Kidney (tissue), 14 donors: ENCODE results near the gene PDLIM5. TPM values are rescaled to one million over a fixed set of nuclear protein-coding genes. Genes with fewer than 3 reads are reported as not detected.

Experiments used
- DNase-seq, 5 donors: peaks; one replicate each; pipeline ENCODE4 v3.0.0-alpha.2; 2013 to 2020
- FAIRE-seq: peaks from 2 replicates; lab custom pipeline; 2012; peaks lifted over from hg19 to GRCh38; lab: Jason Lieb, UNC
- H3K27ac ChIP-seq, 2 donors: one replicate each; pipeline ENCODE4 v1.7.0; 2013; ENCODE audit warnings: low read depth in 2 of 2, low read length in 2 of 2, inconsistent platforms in 1 of 2
- H3K27me3 ChIP-seq: one replicate; pipeline ENCODE4 v1.7.1; 2013; ENCODE audit warnings: low read length, inconsistent platforms; ENCODE audit not compliant: control insufficient read depth, insufficient read depth
- H3K36me3 ChIP-seq, 3 donors: one replicate each; pipeline versions ENCODE4 v1.7.0 to v1.7.1; 2013; ENCODE audit warnings: low read length in 3 of 3, control low read depth in 1 of 3, inconsistent platforms in 1 of 3; ENCODE audit not compliant: insufficient read depth in 3 of 3, control insufficient read depth in 2 of 3
- H3K4me1 ChIP-seq, 3 donors: one replicate each; pipeline versions ENCODE4 v1.7.0 to v1.7.1; 2013; ENCODE audit warnings: low read length in 3 of 3, inconsistent platforms in 1 of 3, low read depth in 1 of 3; ENCODE audit not compliant: control insufficient read depth in 2 of 3, insufficient read depth in 2 of 3
- H3K4me3 ChIP-seq, 3 donors: one replicate each; pipeline versions ENCODE4 v1.7.0 to v1.8.1; 2013; ENCODE audit warnings: low read length in 3 of 3, control low read depth in 1 of 3, inconsistent platforms in 1 of 3
- H3K9ac ChIP-seq, 3 donors: one replicate each; pipeline versions ENCODE4 v1.7.0 to v1.7.1; 2013; ENCODE audit warnings: low read length in 3 of 3, control low read depth in 1 of 3, inconsistent platforms in 1 of 3
- H3K9me3 ChIP-seq, 3 donors: one replicate each; pipeline versions ENCODE4 v1.7.0 to v1.7.1; 2013; ENCODE audit warnings: low read length in 3 of 3, control low read depth in 1 of 3, inconsistent platforms in 1 of 3; ENCODE audit not compliant: control insufficient read depth in 2 of 3, insufficient read depth in 1 of 3
- intact Hi-C: fragments of 100-400 bp; cut with DNase I; formaldehyde crosslinking; loops from one replicate; pipeline ENCODE4 v1.11.1; 2022
- polyA plus RNA-seq: library from polyadenylated mRNA; stranded (reverse); fragments of 350-450 nt; fragmentation: Illumina TruSeq; extraction: RNeasy Lipid Tissue Mini Kit (QIAGEN cat#74804); gene quantifications from one replicate; pipeline ENCODE4 v1.2.3, GENCODE V29; 2014; ENCODE audit warnings: low read depth, low replicate concordance; ENCODE audit not compliant: insufficient read depth
- total RNA-seq: library from RNA; stranded (reverse); fragmentation: NEBNext Ultra II Directional; extraction: Animal tissue kit (Norgen Biotek cat#: 25700); gene quantifications from one replicate; pipeline ENCODE4 v1.2.1, GENCODE V29; 2021
- TF ChIP-seq, protein P1 (sequence below): IDR thresholded peaks from 3 replicates; pipeline ENCODE4 v1.5.1; 2012; ENCODE audit warnings: mild to moderate bottlenecking, moderate library complexity, borderline replicate concordance; ENCODE audit not compliant: insufficient read depth; ENCODE audit errors: extremely low read depth
- donor health status: control.
- donor health status: control.
- donor health status: control.
- donor health status: control.
- donor health status: control.
- donor health status: DM: yes; HTN: yes; CAD: no.
- donor health status: Normal renal cell carcinoma (clear cell type).

Gene PDLIM5
- total and polyA plus RNA-seq, 2 donors from 2014 or later, result 24.3 to 167 TPM

DNA sequence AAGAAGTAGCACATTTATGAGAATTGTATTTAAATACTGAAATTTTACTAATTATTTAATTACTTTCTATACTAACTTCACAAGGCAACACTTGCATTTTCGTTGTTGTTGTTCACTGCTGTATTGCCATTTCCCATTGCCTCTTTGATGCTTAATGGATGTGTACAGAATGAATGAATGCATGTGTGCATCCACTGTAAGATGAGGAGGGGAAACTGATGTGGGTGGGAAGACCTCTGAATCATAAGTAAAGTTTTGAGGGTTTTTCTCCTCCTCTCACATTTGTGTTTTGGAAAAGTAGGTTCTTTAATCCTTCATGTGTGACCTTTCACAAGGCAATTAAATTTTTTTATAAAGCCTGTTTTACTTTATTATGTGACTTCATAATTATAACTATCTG is 46.8 kb downstream of the PDLIM5 start:
- no peaks in the 10 kb centered on the region for H3K27me3 ChIP-seq
- DNase-seq (no peak), FAIRE-seq (no peak)
- no peak overlapping the region for H3K9ac ChIP-seq
- H3K36me3 ChIP-seq, result no peaks in the 10 kb centered on the region
- TF ChIP-seq, protein P1, sequence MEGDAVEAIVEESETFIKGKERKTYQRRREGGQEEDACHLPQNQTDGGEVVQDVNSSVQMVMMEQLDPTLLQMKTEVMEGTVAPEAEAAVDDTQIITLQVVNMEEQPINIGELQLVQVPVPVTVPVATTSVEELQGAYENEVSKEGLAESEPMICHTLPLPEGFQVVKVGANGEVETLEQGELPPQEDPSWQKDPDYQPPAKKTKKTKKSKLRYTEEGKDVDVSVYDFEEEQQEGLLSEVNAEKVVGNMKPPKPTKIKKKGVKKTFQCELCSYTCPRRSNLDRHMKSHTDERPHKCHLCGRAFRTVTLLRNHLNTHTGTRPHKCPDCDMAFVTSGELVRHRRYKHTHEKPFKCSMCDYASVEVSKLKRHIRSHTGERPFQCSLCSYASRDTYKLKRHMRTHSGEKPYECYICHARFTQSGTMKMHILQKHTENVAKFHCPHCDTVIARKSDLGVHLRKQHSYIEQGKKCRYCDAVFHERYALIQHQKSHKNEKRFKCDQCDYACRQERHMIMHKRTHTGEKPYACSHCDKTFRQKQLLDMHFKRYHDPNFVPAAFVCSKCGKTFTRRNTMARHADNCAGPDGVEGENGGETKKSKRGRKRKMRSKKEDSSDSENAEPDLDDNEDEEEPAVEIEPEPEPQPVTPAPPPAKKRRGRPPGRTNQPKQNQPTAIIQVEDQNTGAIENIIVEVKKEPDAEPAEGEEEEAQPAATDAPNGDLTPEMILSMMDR, result no peak
- intact Hi-C loops, result no loop called here
- H3K4me3 ChIP-seq, result no peak overlapping the region
- H3K27ac ChIP-seq, result no peak overlapping the region
- H3K4me1 ChIP-seq, result no peaks in the 10 kb centered on the region
- no peaks in the 10 kb centered on the region for H3K9me3 ChIP-seq

DNA sequence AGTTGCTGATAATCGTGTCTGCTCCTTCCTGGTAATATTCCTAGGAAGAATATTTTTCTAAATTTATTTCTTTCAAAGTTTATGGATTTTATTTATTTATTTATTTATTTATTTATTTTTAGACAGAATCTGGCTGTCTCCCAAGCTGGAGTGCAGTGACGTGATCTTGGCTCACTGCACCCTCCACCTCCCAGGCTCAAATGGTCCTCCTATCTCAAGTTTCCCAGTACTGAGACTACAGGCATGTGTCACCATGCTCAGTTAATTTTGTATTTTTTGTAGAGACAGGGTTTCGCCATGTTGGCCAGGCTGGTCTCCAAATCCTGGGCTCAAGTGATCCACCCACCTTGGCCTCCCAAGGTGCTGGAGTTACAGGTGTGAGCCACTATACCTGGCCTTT is 48.9 kb downstream of the PDLIM5 start:
- Histone ChIP-seq H3K27me3 (no peaks in the 10 kb centered on the region), H3K9me3 (no peaks in the 10 kb centered on the region), H3K27ac (no peak overlapping the region), H3K4me3 (no peak overlapping the region), H3K9ac (no peak overlapping the region), H3K4me1 (peaks cover 0 to 5% (median 0%) of the 10 kb centered on the region in 3 donors), H3K36me3 (no peaks in the 10 kb centered on the region)
- TF ChIP-seq, protein P1, result no peak
- intact Hi-C loops, result no loop called here
- FAIRE-seq (peak; percentile 75), DNase-seq (no peak)

DNA sequence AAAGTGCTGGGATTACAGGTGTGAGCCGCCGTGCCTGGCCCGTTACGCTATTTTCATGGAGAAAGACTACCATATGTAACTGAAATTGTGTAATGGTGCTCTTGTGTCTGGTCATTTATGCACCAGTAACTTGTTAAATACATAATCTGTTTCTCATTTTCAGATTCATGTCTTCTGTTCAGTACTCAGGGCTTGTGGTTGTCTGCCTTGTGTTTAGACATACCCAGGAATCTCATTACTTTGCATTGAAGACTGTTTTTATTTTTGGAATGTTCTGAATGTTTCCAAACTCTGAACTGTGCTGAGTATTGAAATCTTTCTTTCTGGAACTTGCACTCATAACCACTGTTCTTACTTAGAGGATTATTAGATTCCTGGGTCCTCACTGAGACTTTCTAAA is 52.8 kb downstream of the PDLIM5 start:
- Histone ChIP-seq H3K4me3 (no peak overlapping the region), H3K27ac (no peak overlapping the region), H3K27me3 (no peaks in the 10 kb centered on the region), H3K9me3 (no peaks in the 10 kb centered on the region), H3K36me3 (no peaks in the 10 kb centered on the region), H3K4me1 (peaks cover 0 to 30% (median 11%) of the 10 kb centered on the region in 3 donors), H3K9ac (no peak overlapping the region)
- intact Hi-C loops, result no loop called here
- DNase-seq (no peak), FAIRE-seq (no peak)
- TF ChIP-seq, protein P1, result no peak

DNA sequence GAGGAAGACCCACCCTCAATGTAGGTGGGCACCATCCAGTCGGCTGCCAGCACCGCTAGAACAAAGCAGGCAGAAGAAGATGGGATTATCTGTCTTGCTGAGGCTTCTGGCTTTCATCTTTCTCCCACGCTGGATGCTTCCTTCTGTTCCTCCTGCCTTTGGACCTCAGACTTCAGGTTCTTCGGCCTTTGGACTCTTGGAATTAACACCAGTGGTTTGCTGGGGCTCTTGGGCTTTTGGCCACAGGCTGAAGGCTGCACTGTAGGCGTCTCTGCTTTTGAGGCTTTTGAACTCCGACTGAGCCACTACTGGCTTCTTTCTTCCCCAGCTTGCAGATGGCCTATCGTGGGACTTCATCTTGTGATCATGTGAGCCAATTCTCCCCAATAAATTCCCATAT is 55.1 kb downstream of the PDLIM5 start:
- FAIRE-seq (no peak), DNase-seq (no peak)
- Histone ChIP-seq H3K9ac (no peak overlapping the region), H3K4me1 (peaks cover 0 to 30% (median 11%) of the 10 kb centered on the region in 3 donors), H3K9me3 (no peaks in the 10 kb centered on the region), H3K27me3 (no peaks in the 10 kb centered on the region), H3K4me3 (no peak overlapping the region), H3K27ac (no peak overlapping the region), H3K36me3 (no peaks in the 10 kb centered on the region)
- intact Hi-C loops, result no loop called here
- TF ChIP-seq, protein P1, result no peak
